PC-3 (cell line): ENCODE results near the gene BASP1. TPM values are rescaled to one million over a fixed set of nuclear protein-coding genes. Genes with fewer than 3 reads are reported as not detected.
A peak's percentile ranks its signal among the peaks of the same experiment; 100 is the strongest.

Experiments used
- ATAC-seq: fragments of 200-7000 bp; cut with Tn5 transposase; 2 replicates; pipeline ENCODE4 v1.9.1; 2020; ENCODE audit warnings: mild to moderate bottlenecking, moderate library complexity
- BruUV-seq: library from RNA; stranded (reverse); fragments of 400-500 nt; replicated peaks from 2 replicates; lab custom pipeline; 2021; lab: Mats Ljungman, UMichigan
- CTCF ChIA-PET: fragments of 300-600 bp; sonication (Branson Sonifier 250); formaldehyde crosslinking; loops from one replicate; lab custom pipeline; 2022; ENCODE audit warnings: antibody characterized with exemption; lab: Charles Lee
- POLR2A ChIA-PET: fragments of 300-600 bp; sonication (Branson Sonifier 250); formaldehyde crosslinking; loops from one replicate; lab custom pipeline; 2022; ENCODE audit warnings: antibody characterized with exemption; ENCODE audit not compliant: unreplicated experiment; lab: Charles Lee
- DNase-seq: peaks from one replicate; pipeline ENCODE4 v3.0.0-alpha.2; 2015
- H2AFZ ChIP-seq: fragments of 300-600 bp; sonication (generic); 2 replicates; pipeline ENCODE4 v1.6.0; 2016; ENCODE audit warnings: antibody characterized with exemption, low read length
- H3F3A ChIP-seq: fragments of 300-600 bp; sonication (generic); one replicate; pipeline ENCODE4 v1.6.0; 2017; ENCODE audit warnings: antibody characterized with exemption, low read length, control low read depth, mild to moderate bottlenecking; ENCODE audit not compliant: unreplicated experiment
- H3K27ac ChIP-seq: fragments of 300-600 bp; sonication (generic); 2 replicates; pipeline ENCODE4 v1.5.1; 2016; ENCODE audit warnings: mild to moderate bottlenecking, low read length
- H3K27me3 ChIP-seq: fragments of 300-600 bp; sonication (generic); 2 replicates; pipeline ENCODE4 v1.6.1; 2016; ENCODE audit warnings: low read length, mixed read lengths
- H3K36me3 ChIP-seq: fragments of 300-600 bp; sonication (generic); 2 replicates; pipeline ENCODE4 v1.6.1; 2016; ENCODE audit warnings: low read depth, mixed run types, low read length, mixed read lengths
- H3K4me1 ChIP-seq: fragments of 300-600 bp; sonication (generic); 2 replicates; pipeline ENCODE4 v1.5.1; 2016; ENCODE audit warnings: low read length; ENCODE audit not compliant: insufficient read depth
- H3K4me2 ChIP-seq: fragments of 300-600 bp; sonication (generic); 2 replicates; pipeline ENCODE4 v1.6.0; 2016; ENCODE audit warnings: low read length
- H3K4me3 ChIP-seq: fragments of 300-600 bp; sonication (generic); 2 replicates; pipeline ENCODE4 v1.5.1; 2016; ENCODE audit warnings: mild to moderate bottlenecking, low read length, mixed read lengths
- H3K79me2 ChIP-seq: fragments of 300-600 bp; sonication (generic); 2 replicates; pipeline ENCODE4 v1.6.1; 2017; ENCODE audit warnings: low read length, mixed read lengths
- H3K9ac ChIP-seq: fragments of 300-600 bp; sonication (generic); 2 replicates; pipeline ENCODE4 v1.6.0; 2016; ENCODE audit warnings: mild to moderate bottlenecking, low read length
- H3K9me2 ChIP-seq: fragments of 300-600 bp; sonication (generic); replicated peaks from 2 replicates; pipeline ENCODE4 v1.6.1; 2016; ENCODE audit warnings: mixed run types, low read length, mixed read lengths
- H3K9me3 ChIP-seq: fragments of 300-600 bp; sonication (generic); 2 replicates; pipeline ENCODE4 v1.6.1; 2016; ENCODE audit warnings: low read length, mixed read lengths
- H4K20me1 ChIP-seq: fragments of 300-600 bp; sonication (generic); 2 replicates; pipeline ENCODE4 v1.6.1; 2016; ENCODE audit warnings: low read length, mixed read lengths
- CTCF ChIP-seq: fragments of 300-600 bp; sonication (generic); conservative IDR thresholded peaks from 2 replicates; pipeline ENCODE4 v1.5.1; 2017; ENCODE audit warnings: antibody characterized with exemption, low read depth, mild to moderate bottlenecking, low read length
- EZH2 ChIP-seq: fragments of 300-600 bp; sonication (generic); IDR thresholded peaks from one replicate; pipeline ENCODE4 v1.6.1; 2017; ENCODE audit warnings: antibody characterized with exemption, mild to moderate bottlenecking, low read length; ENCODE audit not compliant: unreplicated experiment
- EZH2phosphoT487 ChIP-seq: fragments of 300-600 bp; sonication (generic); IDR thresholded peaks from 2 replicates; pipeline ENCODE4 v1.6.1; 2018; ENCODE audit warnings: mild to moderate bottlenecking, antibody characterized with exemption, low read length, borderline replicate concordance
- intact Hi-C: fragments of 100-400 bp; cut with micrococcal nuclease; formaldehyde crosslinking; loops from 2 replicates; pipeline ENCODE4 v1.9.0; 2023
- total RNA-seq: library from RNA; depleted of rRNA; stranded (reverse); fragments of >200 nt; gene quantifications from 2 replicates; pipeline ENCODE4 v1.2.3, GENCODE V29; 2014

The BASP1 gene
- total RNA-seq, 1 experiment from 2014 or later: 169 TPM

GRCh38 chr5:17220469-17220868 lies 3.0 kb downstream of the BASP1 start:
- no TSS peak for BruUV-seq

GRCh38 chr5:17221843-17222636 lies 4.6 kb downstream of the BASP1 start:
- CTCF ChIA-PET: no interaction called here
- no TSS peak for BruUV-seq
- H3K4me3 ChIP-seq: no peak overlapping the region
- H3K36me3 ChIP-seq: peaks cover 15% of the 10 kb centered on the region; the same call in 1 of the 2 replicates
- no peaks in the 10 kb centered on the region for H3K27me3 ChIP-seq
- no peak for TF ChIP-seq CTCF
- TF ChIP-seq EZH2phosphoT487: no peak
- no peak for TF ChIP-seq EZH2
- H3K9me3 ChIP-seq: no peaks in the 10 kb centered on the region
- ATAC-seq: no peak
- H2AFZ ChIP-seq: no peak overlapping the region
- H3K9me2 ChIP-seq: no peaks in the 10 kb centered on the region
- peaks cover 94% of the 10 kb centered on the region for H3K79me2 ChIP-seq
- intact Hi-C loops: no loop called here
- no peaks in the 10 kb centered on the region for H3F3A ChIP-seq
- no peak overlapping the region for H3K4me2 ChIP-seq
- no peak overlapping the region for H3K27ac ChIP-seq
- H3K9ac ChIP-seq: no peak overlapping the region
- POLR2A ChIA-PET: no interaction called here
- peaks cover 24% of the 10 kb centered on the region for H3K4me1 ChIP-seq
- no peak for DNase-seq
- peaks cover 23% of the 10 kb centered on the region for H4K20me1 ChIP-seq

More at GRCh38 chr5:17220469-17220868, 3.0 kb downstream of the BASP1 start:
- ChIA-PET CTCF (interaction anchor here (0.6 kb wide), 1 partner anchor 628 kb away, joined by 8 read pairs; no protein-coding TSS in a partner anchor), POLR2A (interaction anchor here (0.6 kb wide), 1 partner anchor 14 kb away, joined by 6 read pairs; no protein-coding TSS in a partner anchor)
- H3K9me3 ChIP-seq: no peaks in the 10 kb centered on the region
- no peak overlapping the region for H2AFZ ChIP-seq
- H3K4me3 ChIP-seq: no peak overlapping the region
- no peak overlapping the region for H3K9ac ChIP-seq
- intact Hi-C loops: no loop called here
- H3F3A ChIP-seq: no peaks in the 10 kb centered on the region
- peaks cover 79% of the 10 kb centered on the region for H3K79me2 ChIP-seq
- H3K4me1 ChIP-seq: peaks cover 29% of the 10 kb centered on the region
- peak overlapping the region; percentile 91 for H3K4me2 ChIP-seq
- DNase-seq: no peak
- no peak overlapping the region for H3K27ac ChIP-seq
- peaks cover 15% of the 10 kb centered on the region; the same call in 1 of the 2 replicates for H3K36me3 ChIP-seq
- H4K20me1 ChIP-seq: peaks cover 18% of the 10 kb centered on the region
- no peak for ATAC-seq
- no peaks in the 10 kb centered on the region for H3K9me2 ChIP-seq
- no peak for TF ChIP-seq EZH2
- TF ChIP-seq EZH2phosphoT487: no peak
- no peak for TF ChIP-seq CTCF
- no peaks in the 10 kb centered on the region for H3K27me3 ChIP-seq

- H3K27ac ChIP-seq: no peak overlapping the region
- peaks cover 24% of the 10 kb centered on the region for H3K4me1 ChIP-seq
- no peak overlapping the region for H3K4me2 ChIP-seq
- H3K9me2 ChIP-seq: no peaks in the 10 kb centered on the region
- no peak for TF ChIP-seq EZH2phosphoT487
- TF ChIP-seq CTCF: no peak
- no peak for TF ChIP-seq EZH2
- BruUV-seq: no TSS peak
- CTCF ChIA-PET: no interaction called here
- H3K9me3 ChIP-seq: no peaks in the 10 kb centered on the region
- no peak overlapping the region for H3K9ac ChIP-seq
- H3K27me3 ChIP-seq: no peaks in the 10 kb centered on the region
- ATAC-seq: no peak
- POLR2A ChIA-PET: no interaction called here
- no peak overlapping the region for H2AFZ ChIP-seq
- no peak overlapping the region for H3K4me3 ChIP-seq
- peaks cover 16% of the 10 kb centered on the region; the same call in 1 of the 2 replicates for H3K36me3 ChIP-seq
- H4K20me1 ChIP-seq: peaks cover 23% of the 10 kb centered on the region
- intact Hi-C loops: no loop called here
- DNase-seq: no peak
- peaks cover 95% of the 10 kb centered on the region for H3K79me2 ChIP-seq
- no peaks in the 10 kb centered on the region for H3F3A ChIP-seq
These were observed 5.2 kb downstream of the BASP1 start for GRCh38 chr5:17222664-17223063.
